ENCODE measurements around the gene CRTC3.
A peak's percentile ranks its signal among the peaks of the same experiment; 100 is the strongest.

Gene CRTC3

GRCh38 chr15:90593499-90594158 lies 63.9 kb downstream of the CRTC3 start:
- no peak for DNase-seq (ENCODE audit: low read depth)

- DNase-seq (ENCODE audit: low read depth), result no peak
These were observed 64.6 kb downstream of the CRTC3 start for GRCh38 chr15:90594301-90594738.

- no peak for DNase-seq (ENCODE audit: low read depth)
These were observed 66.0 kb downstream of the CRTC3 start for GRCh38 chr15:90595763-90596155.

GRCh38 chr15:90596943-90597342 lies 67.2 kb downstream of the CRTC3 start:
- DNase-seq (ENCODE audit: low read depth), result no peak

- no peak for DNase-seq (ENCODE audit: low read depth)
These were observed 67.9 kb downstream of the CRTC3 start for GRCh38 chr15:90597577-90597976.

- DNase-seq (ENCODE audit: low read depth), result no peak
These were observed 68.4 kb downstream of the CRTC3 start for GRCh38 chr15:90598031-90598577.

- no peak for DNase-seq (ENCODE audit: low read depth)
These were observed 69.0 kb downstream of the CRTC3 start for GRCh38 chr15:90598679-90599078.

GRCh38 chr15:90599116-90599515 lies 69.4 kb downstream of the CRTC3 start:
- no peak for DNase-seq (ENCODE audit: low read depth)

GRCh38 chr15:90599644-90600043 lies 69.9 kb downstream of the CRTC3 start:
- no peak for DNase-seq (ENCODE audit: low read depth)

GRCh38 chr15:90600954-90601353 lies 71.2 kb downstream of the CRTC3 start:
- DNase-seq (ENCODE audit: low read depth), result no peak

GRCh38 chr15:90603893-90604292 lies 74.2 kb downstream of the CRTC3 start:
- DNase-seq (ENCODE audit: low read depth), result no peak

GRCh38 chr15:90606641-90607040 lies 76.9 kb downstream of the CRTC3 start:
- no peak for DNase-seq (ENCODE audit: low read depth)

- DNase-seq (ENCODE audit: low read depth), result no peak
These were observed 77.6 kb downstream of the CRTC3 start for GRCh38 chr15:90607361-90607760.

- no peak for DNase-seq (ENCODE audit: low read depth)
These were observed 79.8 kb downstream of the CRTC3 start for GRCh38 chr15:90609242-90610180.

- DNase-seq (ENCODE audit: low read depth), result peak; percentile 62
These were observed 80.5 kb downstream of the CRTC3 start for GRCh38 chr15:90610190-90610589.

- no peak for DNase-seq (ENCODE audit: low read depth)
These were observed 81.4 kb downstream of the CRTC3 start for GRCh38 chr15:90611157-90611556.

GRCh38 chr15:90617171-90617570 lies 87.4 kb downstream of the CRTC3 start:
- DNase-seq (ENCODE audit: low read depth), result no peak

- DNase-seq (ENCODE audit: low read depth), result no peak
These were observed 88.0 kb downstream of the CRTC3 start for GRCh38 chr15:90617668-90618097.

- no peak for DNase-seq (ENCODE audit: low read depth)
These were observed 88.8 kb downstream of the CRTC3 start for GRCh38 chr15:90618330-90619125.

- DNase-seq (ENCODE audit: low read depth), result no peak
These were observed 89.7 kb downstream of the CRTC3 start for GRCh38 chr15:90619468-90619867.

- no peak for DNase-seq (ENCODE audit: low read depth)
These were observed 90.2 kb downstream of the CRTC3 start for GRCh38 chr15:90619939-90620338.

Data from GM04503 (cell line).